NCI-H460 (cell line): Measurements from ENCODE around the gene IDS. TPM values are rescaled to one million over a fixed set of nuclear protein-coding genes. Genes with fewer than 3 reads are reported as not detected.
A peak's percentile ranks its signal among the peaks of the same experiment; 100 is the strongest.
"Not testable (repeated sequence)": the region's sequence is repeated elsewhere in the genome, so short reads cannot be mapped to it uniquely, and the experiment has no call there.

Source experiments
- DNase-seq: peaks from one replicate; pipeline ENCODE4 v3.0.0-alpha.2; 2016; ENCODE audit warnings: low read depth; ENCODE audit errors: extremely low read depth
- total RNA-seq: library from RNA; depleted of rRNA; stranded (reverse); fragments of >200 nt; shearing (Covaris generic); gene quantifications from 2 replicates; pipeline ENCODE4 v1.2.3, GENCODE V29; 2014

Gene IDS
- total RNA-seq, 1 experiment from 2014 or later, result 47.2 TPM

DNA sequence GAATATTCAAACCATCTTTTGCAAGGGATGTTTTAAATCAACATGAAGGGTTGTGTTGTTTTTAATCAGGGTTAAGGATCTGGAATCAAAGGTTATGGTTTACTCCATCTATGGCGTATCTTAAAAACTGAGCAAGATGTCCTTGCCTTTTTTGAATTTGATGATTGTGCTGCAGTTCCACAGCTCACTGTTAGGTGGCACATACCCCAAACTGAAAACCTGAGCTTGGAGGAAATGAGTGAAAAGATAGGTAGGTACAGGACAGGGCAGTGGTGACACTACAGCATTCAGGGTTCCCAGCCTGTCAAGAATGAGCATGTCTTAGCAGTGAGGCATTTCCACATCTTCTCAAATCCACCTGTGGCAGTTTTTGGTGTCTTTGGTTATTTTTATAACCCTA lies 22.6 kb upstream of the IDS start:
- DNase-seq, result peak; percentile 33

DNA sequence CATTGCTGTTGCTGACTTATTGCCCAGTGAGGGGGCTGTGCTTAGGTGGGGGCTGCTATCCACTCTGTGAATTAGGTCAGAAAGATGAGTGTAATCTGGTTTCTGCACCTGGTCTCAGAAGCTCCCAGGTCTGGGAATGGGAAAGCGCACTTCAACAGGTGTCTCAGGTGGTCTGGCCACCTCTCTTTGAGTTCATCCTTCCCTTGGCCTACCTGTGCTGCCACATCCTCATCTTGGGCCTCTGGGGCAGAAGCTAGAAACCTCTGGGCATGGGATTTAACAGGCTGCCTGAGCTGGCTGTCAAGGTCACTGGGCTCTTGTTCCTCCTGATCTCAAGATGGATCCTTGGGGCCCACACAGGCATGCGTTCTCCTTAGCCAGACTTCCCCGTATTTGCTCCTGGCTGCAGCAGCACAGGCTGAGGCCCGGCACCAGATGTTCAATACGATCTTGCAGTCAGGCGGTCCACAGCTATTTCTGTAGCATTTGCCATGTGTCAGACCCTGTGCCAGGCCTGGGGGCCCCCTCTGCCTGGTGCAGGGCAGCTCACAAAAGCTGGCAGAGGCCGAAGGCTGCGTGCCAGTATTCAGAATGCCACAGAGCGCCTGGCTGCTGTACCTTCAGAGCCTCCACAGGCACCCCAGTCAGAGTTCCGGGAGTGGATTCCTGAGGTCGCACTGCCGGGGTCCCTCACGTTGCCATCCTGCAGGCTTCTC lies 21.4 kb upstream of the IDS start:
- DNase-seq, result not testable (repeated sequence)

GRCh38 chrX:149525903-149526302 lies 20.8 kb upstream of the IDS start:
- not testable (repeated sequence) for DNase-seq

DNA sequence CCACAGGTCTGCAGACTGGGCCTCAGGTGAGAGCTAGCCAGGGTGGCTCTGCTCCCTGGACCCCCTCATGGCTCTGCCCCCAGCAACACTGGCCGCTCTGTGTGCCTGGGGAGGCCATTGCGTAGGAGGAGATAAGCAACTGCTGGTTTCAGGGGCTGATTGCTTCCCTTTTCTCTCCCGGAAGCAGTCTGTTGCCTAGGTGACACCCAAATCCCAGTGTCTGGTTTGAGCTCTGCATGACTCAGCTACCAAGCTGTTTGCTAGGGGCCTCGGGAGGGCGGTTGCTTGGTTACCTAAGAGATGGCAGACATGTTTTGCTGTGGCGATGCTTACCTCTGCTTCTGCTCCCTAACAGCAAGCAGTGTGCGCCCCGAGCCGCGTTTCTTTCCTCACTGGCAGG lies 20.3 kb upstream of the IDS start:
- DNase-seq, result not testable (repeated sequence)

DNA sequence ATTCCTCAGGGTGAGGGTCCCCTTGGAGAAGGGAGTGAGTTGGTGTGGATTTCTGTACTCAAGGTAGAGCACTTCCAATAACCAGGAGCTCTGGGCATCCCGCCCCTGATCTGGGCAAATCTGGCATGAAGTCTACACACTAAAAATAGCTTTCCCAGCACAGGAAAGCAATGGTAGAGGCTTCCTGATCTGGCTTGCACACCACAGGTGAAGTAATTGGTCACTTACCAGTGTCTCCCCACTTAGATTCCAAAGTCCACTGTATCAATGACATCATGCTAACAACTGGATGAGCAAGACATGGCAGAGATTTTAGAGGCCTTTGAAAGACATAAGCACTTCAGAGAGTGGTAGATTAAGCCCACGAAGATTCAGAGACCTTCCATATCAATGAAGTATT lies 17.8 kb upstream of the IDS start:
- DNase-seq, result no peak

- no peak for DNase-seq
Observed at GRCh38 chrX:149521438-149521837, 16.3 kb upstream of the IDS start.

- not testable (repeated sequence) for DNase-seq
Observed at GRCh38 chrX:149520636-149521277, 15.7 kb upstream of the IDS start.

GRCh38 chrX:149518236-149518635 lies 13.1 kb upstream of the IDS start:
- no peak for DNase-seq

DNA sequence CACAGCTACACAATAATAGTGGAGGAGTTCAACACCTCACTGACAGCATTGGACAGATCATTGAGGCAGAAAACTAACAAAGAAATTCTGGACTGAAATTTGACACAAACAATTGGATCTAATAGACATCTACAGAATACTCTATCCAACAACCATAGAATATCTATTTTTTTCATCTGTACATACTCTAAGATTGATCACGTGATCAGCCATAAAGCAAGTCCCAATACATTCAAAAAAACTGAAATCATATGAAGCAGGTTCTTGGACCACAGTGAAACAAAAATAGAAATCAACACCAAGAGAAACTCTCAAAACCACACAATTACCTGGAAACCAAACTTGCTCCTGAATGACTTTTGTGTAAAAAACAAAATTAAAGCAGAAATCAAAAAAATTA lies 12.2 kb upstream of the IDS start:
- DNase-seq, result no peak

DNA sequence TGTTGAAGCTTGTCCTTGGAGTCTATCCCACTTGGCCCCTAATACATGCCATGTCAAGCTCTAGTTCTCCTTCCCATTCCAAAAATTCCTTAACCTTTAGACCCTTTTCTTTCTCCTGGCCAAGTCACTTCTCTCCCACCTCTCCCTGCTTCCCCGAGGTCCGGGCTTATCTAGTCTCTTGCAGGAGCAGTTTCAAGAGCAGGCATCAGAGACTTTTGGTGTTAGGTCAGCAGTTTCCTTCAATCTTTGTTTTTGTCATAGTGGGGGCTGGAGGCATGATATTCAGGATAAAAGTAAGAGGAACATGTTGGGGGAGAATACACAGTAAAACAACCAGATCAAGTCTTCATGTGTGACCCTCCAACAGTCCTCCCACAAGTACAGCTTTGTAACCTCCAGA lies 11.5 kb upstream of the IDS start:
- no peak for DNase-seq

GRCh38 chrX:149515954-149516602 lies 11.0 kb upstream of the IDS start:
- no peak for DNase-seq

- DNase-seq, result no peak
Observed at GRCh38 chrX:149513825-149514428, 8.8 kb upstream of the IDS start.

DNA sequence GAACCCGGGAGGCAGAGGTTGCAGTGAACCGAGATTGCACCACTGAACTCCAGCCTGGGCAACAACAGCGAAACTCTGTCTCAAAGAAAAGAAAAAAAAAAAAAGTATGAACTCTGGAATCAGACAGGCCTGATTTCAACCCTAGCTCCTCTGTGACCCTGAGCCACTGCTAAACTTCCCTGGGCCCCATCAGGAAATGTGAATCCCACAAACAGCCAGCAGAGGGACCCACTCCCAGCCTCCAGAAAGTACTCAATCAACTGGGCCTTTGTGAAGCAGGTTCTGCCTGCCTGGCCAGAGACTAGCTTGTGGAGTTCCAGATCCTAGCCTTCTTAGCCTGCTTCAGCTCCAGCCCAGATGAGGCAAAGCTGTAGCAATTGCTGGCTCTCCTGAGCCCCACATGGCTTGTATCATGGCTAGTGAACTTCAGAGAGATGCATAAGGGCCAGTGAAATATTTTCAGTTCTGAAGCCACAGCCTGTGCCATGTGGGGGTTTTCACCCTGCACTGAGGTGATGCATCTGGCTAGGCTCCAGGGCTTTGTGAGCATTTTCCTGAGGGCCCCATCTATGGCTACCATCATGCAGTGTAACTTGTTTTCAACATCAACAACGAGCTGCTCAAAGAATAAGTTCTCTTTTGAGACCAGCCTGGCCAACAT lies 7.2 kb upstream of the IDS start:
- peak; percentile 47 for DNase-seq

DNA sequence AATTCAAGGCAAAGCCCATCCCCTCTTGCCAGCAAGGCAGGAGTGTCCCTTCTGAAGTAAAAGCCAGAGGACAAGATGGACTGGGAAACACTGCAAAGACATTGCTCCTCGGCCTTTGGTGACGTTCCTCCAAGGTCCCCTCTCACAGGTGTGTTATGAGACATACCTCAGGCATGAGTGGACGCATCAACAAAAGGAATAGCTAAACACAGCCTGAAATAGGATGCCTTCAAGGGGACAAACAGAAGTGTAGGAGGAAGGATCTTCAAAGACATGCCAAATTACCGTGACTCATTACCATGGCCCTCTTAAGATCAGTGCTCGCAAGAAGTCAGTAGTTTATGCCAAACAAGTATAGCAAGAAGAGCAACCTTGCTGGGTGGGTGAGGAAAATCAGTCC lies 6.0 kb upstream of the IDS start:
- no peak for DNase-seq

GRCh38 chrX:149510386-149510785 lies 5.3 kb upstream of the IDS start:
- DNase-seq, result no peak

DNA sequence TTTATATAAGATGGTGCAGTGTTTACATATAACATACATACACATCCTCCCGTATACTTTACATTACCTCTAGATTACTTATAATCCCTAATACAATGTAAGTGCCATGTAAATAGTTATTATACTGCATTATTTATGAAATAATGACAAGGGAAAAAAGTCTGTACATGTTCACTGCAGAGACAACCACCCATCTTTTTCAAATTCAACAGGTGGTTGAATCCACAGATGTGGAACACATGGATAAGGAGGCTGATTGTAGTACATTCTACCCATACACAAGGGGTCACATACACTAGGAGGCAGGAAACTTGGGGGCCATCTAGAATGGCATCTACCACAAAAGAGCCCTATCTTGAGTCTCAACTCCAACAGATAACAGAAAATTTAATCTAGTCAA lies 3.4 kb upstream of the IDS start:
- DNase-seq, result no peak

DNA sequence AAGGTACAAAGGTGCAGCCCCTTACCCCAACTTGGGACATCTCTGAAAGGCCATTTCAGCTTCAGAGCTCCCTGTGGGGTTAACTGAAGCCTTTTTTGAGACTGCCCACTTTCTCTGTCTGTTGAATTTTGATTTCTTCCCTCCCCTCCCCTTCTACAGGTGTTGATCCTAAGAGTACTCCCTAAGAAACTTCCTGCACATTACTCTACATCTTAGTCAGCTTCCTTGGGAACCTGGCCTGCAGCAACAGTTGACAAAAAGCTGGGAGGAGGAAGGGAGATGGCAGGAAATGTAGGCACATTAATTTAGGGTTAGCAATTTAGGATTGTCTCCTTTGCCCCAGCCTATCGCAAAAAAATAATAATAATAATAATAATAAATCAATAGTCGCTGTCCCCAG lies 1.2 kb upstream of the IDS start:
- DNase-seq, result no peak

DNA sequence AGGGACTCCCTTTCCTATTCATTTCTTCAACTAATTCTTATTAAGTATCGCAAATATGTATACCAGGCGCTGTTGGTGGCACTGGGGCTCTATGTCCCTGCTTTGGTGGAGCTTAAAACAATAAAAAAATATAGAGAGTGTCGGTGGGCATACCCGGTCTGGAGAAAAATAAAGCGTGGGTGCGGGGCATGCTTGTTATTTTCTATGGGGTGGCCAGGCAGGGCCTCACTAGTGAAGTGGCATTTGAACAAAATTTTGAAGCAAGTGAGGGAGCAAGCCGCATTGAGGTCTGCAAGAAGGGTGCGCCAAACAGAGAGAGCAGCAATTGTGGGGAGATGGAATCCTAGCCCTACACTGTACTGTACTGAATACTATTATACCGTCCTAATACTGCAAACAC lies 565 bp upstream of the IDS start:
- DNase-seq, result no peak

DNA sequence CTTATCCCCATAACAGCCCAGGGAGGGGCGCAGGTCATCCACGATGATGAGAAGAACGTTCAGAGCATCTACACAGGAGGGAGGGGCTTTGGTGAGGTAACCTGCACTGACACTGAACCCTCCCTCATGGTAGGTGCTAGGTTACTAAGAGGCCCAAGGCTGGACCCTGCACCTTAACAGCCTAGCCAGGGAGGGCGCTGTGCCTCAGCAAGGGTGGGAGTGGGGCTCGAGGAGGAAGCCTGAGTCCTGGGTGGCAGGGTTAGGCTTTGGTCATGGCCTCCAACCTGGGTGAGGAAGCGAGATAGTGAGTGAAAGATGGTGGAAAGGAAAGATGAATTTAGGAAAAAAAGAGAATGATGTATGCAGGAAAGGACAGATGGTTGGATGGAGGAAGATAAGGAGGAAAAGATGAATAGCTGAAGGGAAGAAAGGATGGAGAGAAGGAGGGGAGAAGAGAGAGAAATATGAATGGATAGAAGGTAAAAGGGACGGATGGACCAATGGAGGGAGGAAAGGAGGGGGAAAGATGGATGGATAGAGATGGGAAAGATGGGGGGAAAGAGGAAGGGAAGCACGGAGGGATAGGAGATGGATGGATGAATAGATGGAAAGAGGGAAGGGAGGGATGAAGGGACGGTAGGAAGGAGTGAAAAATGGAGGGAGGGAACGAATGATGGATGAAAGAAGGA lies 736 bp downstream of the IDS start:
- no peak for DNase-seq

GRCh38 chrX:149503446-149503845 lies 1.7 kb downstream of the IDS start:
- DNase-seq, result not testable (repeated sequence)
